NOMO-1 (cell line): Measurements from ENCODE around the gene RPL23.

ENCODE experiments used
- DNase-seq, 2 experiments: peaks; one replicate each; lab custom pipeline; 2025; ENCODE audit not compliant: unreplicated experiment in 2 of 2; lab: John Stamatoyannopoulos, UW

The RPL23 gene

GRCh38 chr17:38885044-38885727, 31.7 kb upstream of the RPL23 start:
- DNase-seq = no peak

- no peak for DNase-seq
These were observed 30.3 kb upstream of the RPL23 start for GRCh38 chr17:38883592-38884526.

- no peak for DNase-seq
These were observed 29.3 kb upstream of the RPL23 start for GRCh38 chr17:38882870-38883269.

- no peak for DNase-seq
These were observed 28.2 kb upstream of the RPL23 start for GRCh38 chr17:38881600-38882191.

- no peak for DNase-seq
These were observed 26.6 kb upstream of the RPL23 start for GRCh38 chr17:38879878-38880665.

GRCh38 chr17:38877130-38877851, 23.8 kb upstream of the RPL23 start:
- DNase-seq = no peak

GRCh38 chr17:38875477-38876075, 22.1 kb upstream of the RPL23 start:
- DNase-seq = no peak

GRCh38 chr17:38874505-38875400, 21.2 kb upstream of the RPL23 start:
- no peak for DNase-seq

- no peak for DNase-seq
These were observed 20.3 kb upstream of the RPL23 start for GRCh38 chr17:38873640-38874380.

- no peak for DNase-seq
These were observed 19.3 kb upstream of the RPL23 start for GRCh38 chr17:38872671-38873385.

- DNase-seq = no peak
These were observed 18.5 kb upstream of the RPL23 start for GRCh38 chr17:38872027-38872511.

GRCh38 chr17:38871247-38872015, 17.9 kb upstream of the RPL23 start:
- DNase-seq = peak; percentile 77 to 86

GRCh38 chr17:38870259-38871165, 17.0 kb upstream of the RPL23 start:
- peak; percentile 61 to 70 for DNase-seq

GRCh38 chr17:38869526-38870258, 16.2 kb upstream of the RPL23 start, which contains the start of gene LASP1:
Gene LASP1 (plus strand): TSS chr17:38870058. CDS start chr17:38870190, 132 bp downstream.
- DNase-seq = peak; percentile 86 to 93
